HepG2 (cell line): ENCODE measurements around the gene KAT6B. TPM values are rescaled to one million over a fixed set of nuclear protein-coding genes. Genes with fewer than 3 reads are reported as not detected.

ENCODE experiments used
- ARID3A ChIP-seq: IDR thresholded peaks from 2 replicates; pipeline ENCODE4 v1.6.1; 2012; ENCODE audit warnings: low read depth, low read length, improper control_type of control experiment
- ARID5B ChIP-seq: IDR thresholded peaks from 2 replicates; pipeline ENCODE4 v1.4.0; 2020; ENCODE audit warnings: mild to moderate bottlenecking, missing genetic modification reagents
- BHLHE40 ChIP-seq: IDR thresholded peaks from 2 replicates; pipeline ENCODE4 v1.6.1; 2011; ENCODE audit warnings: low read length, improper control_type of control experiment
- DZIP1 ChIP-seq: sonication (generic); formaldehyde crosslinking; IDR thresholded peaks from 2 replicates; pipeline ENCODE4 v1.5.0; 2020; ENCODE audit warnings: mild to moderate bottlenecking, missing genetic modification reagents
- LBX2 ChIP-seq: sonication (generic); formaldehyde crosslinking; IDR thresholded peaks from 2 replicates; pipeline ENCODE4 v1.5.0; 2020; ENCODE audit warnings: missing genetic modification reagents, mild to moderate bottlenecking, borderline replicate concordance
- MIER3 ChIP-seq: IDR thresholded peaks from 2 replicates; pipeline ENCODE4 v1.6.1; 2016; ENCODE audit warnings: missing compliant biosample characterization, borderline replicate concordance
- TFAP4 ChIP-seq: sonication (generic); IDR thresholded peaks from 2 replicates; pipeline ENCODE4 v1.6.1; 2016; ENCODE audit warnings: low read depth, borderline replicate concordance
- ZNF275 ChIP-seq: sonication (generic); formaldehyde crosslinking; IDR thresholded peaks from 2 replicates; pipeline ENCODE4 v1.8.0; 2022; ENCODE audit warnings: missing genetic modification reagents, mild to moderate bottlenecking, inconsistent platforms, borderline replicate concordance
- ZNF354B ChIP-seq: sonication (generic); formaldehyde crosslinking; IDR thresholded peaks from 2 replicates; pipeline ENCODE4 v1.8.0; 2022; ENCODE audit warnings: mild to moderate bottlenecking, missing genetic modification reagents
- ZNF512 ChIP-seq: sonication (generic); formaldehyde crosslinking; IDR thresholded peaks from 2 replicates; pipeline ENCODE4 v1.4.0; 2020; ENCODE audit warnings: mild to moderate bottlenecking, missing genetic modification reagents
- ZNF530 ChIP-seq: sonication (generic); formaldehyde crosslinking; IDR thresholded peaks from 2 replicates; pipeline ENCODE4 v1.5.0; 2020; ENCODE audit warnings: low read depth, mild to moderate bottlenecking, missing genetic modification reagents
- polyA plus RNA-seq, 8 experiments: library from polyadenylated mRNA; depleted of rRNA in 3 of 8; stranded (reverse) in 7 of 8; unstranded in 1 of 8; fragments of >200 nt; fragmentation: Illumina TruSeq in 4 of 8; extraction: Trizol in 4 of 8; gene quantifications; 2 replicates each; pipeline versions ENCODE4 v1.2.1 to v1.2.3, GENCODE V29; 2011 to 2016; ENCODE audit warnings: low read depth in 4 of 8, missing spikeins in 1 of 8, mixed read lengths in 1 of 8; ENCODE audit not compliant: insufficient read depth in 1 of 8
- total RNA-seq, 5 experiments: library from RNA; depleted of rRNA; stranded (reverse); fragments of >200 nt; fragmentation: Illumina TruSeq; extraction: Trizol; gene quantifications; 2 replicates each; pipeline ENCODE4 v1.2.3, GENCODE V29; 2016; ENCODE audit warnings: low read depth in 1 of 5

Gene KAT6B
- total and polyA plus RNA-seq, 2 of the 13 experiments (the other 11 are each of a cell fraction or from before 2014, with no cell fraction given): 3.0 to 9.5 TPM

- TF ChIP-seq ARID3A: peak; percentile 23; the same call in 1 of the 2 replicates
- TF ChIP-seq ZNF512 (CRISPR knock-in tag): no peak
- TF ChIP-seq BHLHE40: no peak
- TF ChIP-seq ZNF275 (CRISPR knock-in tag): no peak
- no peak for TF ChIP-seq ZNF354B (CRISPR knock-in tag)
- peak; percentile 93 for TF ChIP-seq TFAP4
- TF ChIP-seq ARID5B (CRISPR knock-in tag): peak; percentile 47; the same call in 1 of the 2 replicates
- no peak for TF ChIP-seq LBX2 (CRISPR knock-in tag)
- no peak for TF ChIP-seq ZNF530
- TF ChIP-seq MIER3: no peak
- TF ChIP-seq DZIP1 (CRISPR knock-in tag): no peak
Measured at GRCh38 chr10:74949034-74949832, 122.8 kb downstream of the KAT6B start (continued).
